Kidney capillary endothelial cell (primary cell): ENCODE measurements around the gene CPNE4.
A peak's percentile ranks its signal among the peaks of the same experiment; 100 is the strongest.

ENCODE experiments used
- DNase-seq: peaks from one replicate; pipeline ENCODE4 v3.0.0-alpha.2; 2018; ENCODE audit warnings: low spot score

Gene CPNE4

DNA sequence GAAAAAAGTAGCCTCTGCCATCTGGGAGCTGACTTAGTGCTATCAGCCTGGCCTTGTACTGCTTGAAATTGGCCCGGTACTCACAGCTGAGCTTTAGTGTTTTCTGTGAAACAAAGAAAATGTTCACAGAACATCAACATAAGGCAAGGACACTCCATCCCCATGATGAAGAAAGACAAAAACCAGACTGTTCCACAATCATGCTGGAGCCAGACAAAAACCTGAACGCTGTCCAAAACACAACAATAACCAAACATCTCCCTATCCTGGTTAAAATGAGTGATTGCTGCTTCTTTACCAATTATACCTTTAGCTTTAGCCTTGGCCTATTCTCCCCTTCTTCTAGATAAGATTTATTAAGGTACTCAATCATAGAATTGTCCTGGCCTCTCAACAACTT is 153.9 kb downstream of the CPNE4 start:
- no peak for DNase-seq

GRCh38 chr3:131868203-131868602 is 166.6 kb downstream of the CPNE4 start:
- no peak for DNase-seq

DNA sequence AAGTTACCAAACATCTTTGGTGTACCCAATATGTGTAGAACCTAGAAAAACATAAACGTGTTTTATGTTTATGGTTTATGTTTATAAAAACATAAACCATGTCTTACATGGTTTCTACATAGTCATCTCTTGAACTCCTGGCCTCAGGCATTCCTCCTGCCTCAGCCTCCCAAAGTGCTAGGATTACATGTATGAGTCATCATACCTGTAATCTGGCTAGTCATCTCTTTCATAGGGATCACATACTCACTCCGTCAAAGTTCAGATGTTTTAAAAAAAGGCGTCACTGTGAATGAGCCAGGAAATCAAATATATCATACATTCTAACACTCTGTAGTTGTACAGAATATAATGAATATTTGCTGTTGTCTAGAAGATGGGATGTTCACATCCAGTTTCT is 178.6 kb downstream of the CPNE4 start:
- no peak for DNase-seq

- DNase-seq = no peak
These were observed 184.6 kb downstream of the CPNE4 start for GRCh38 chr3:131850223-131850622.

- no peak for DNase-seq
These were observed 185.2 kb downstream of the CPNE4 start for GRCh38 chr3:131849616-131850015.

GRCh38 chr3:131847966-131848510 is 186.8 kb downstream of the CPNE4 start:
- DNase-seq = no peak

DNA sequence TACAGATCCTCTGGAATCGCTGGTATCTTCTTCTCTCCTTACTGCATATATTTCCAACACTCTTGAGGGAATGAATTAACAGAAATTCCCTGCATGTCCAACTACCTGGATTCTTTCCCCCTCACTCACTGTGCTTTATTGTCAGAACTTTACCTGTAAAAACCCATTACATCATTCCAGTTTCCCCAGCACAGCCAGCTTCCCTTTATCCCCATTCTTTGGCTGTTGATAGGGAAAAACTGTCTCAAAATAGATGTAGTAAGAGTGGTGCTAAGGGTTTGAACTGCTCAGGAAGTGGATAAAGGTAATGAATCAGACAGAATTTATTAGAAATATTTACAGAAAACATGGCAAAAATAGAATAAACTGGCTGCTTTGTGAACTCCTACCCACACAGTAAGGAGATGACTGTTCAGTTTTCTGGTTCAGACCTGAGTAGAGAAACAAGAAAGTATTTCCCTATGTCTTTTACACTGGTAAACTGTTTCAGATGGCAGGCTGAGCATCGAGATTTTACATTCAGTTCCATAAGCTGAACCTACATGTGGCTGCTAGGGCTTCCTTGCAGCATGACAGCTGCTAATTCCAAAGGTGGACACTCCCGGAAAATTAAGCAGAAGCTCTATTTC is 188.4 kb downstream of the CPNE4 start:
- DNase-seq = no peak

DNA sequence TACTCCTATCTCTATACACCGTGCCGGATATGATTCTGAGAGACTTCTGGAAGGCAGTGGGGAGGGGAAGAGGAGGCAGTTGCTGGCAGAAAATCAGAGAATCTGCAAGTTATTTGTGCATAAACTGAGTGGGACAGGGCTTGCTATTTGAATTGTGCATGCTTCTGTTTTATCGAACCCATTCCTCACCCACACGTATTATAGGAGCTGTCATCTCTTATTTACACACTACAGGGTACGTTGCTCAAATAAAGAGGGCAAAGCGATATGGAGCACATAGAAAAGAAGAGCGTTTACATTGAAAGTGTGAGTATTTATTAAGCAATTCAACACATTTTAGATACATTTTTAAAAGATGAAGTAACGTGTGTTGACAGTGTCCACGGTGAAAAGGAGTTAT is 191.6 kb downstream of the CPNE4 start:
- DNase-seq = no peak

DNA sequence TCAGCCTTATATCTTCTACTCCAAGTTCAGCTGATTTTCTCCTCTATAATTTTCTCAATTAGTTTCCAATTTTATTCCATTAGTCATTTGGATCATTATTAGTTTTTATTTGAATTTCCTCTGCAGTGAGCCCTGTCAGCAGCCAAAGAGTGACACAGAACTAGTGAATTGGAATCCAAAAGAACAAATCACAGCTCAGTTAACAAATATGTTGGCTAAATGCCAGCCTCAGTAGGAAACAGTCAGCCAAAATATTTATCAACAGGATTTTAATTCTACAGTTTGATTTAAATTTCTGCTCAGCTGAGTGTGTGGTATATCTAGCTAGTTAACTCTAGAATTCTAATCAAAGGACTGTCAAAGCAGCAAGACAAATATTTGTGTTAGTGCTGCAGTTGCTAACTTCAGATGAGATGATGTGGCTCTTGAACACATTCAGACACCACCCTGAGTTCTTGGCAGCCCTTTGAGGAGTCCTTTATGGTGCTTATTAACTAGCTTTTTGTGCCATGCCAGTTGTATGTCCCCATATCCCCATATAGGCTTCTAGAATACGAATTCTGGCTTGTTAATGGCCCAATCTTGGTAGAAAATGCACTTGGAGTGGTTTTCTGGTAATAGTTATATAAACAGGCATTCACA is 194.5 kb downstream of the CPNE4 start:
- DNase-seq = no peak

GRCh38 chr3:131835906-131836305 is 198.9 kb downstream of the CPNE4 start:
- no peak for DNase-seq

DNA sequence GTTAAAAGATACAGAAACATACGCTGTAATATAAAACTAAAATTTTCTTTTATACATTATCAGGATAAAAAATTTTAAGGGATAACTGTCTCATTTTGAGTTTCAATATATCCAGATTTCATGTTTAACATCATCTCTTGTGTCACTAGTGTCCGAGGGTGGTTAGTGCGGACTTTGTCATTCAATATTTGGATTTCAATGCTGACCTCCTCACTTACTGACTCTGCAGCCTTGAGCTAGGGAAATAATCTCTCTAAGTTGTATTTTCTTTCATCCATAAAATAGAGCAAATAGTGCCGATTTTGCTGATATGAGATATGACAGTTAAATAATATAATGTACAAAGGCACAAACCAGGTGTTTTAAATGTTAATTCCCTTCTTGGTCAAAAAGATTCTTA is 203.2 kb downstream of the CPNE4 start:
- no peak for DNase-seq

DNA sequence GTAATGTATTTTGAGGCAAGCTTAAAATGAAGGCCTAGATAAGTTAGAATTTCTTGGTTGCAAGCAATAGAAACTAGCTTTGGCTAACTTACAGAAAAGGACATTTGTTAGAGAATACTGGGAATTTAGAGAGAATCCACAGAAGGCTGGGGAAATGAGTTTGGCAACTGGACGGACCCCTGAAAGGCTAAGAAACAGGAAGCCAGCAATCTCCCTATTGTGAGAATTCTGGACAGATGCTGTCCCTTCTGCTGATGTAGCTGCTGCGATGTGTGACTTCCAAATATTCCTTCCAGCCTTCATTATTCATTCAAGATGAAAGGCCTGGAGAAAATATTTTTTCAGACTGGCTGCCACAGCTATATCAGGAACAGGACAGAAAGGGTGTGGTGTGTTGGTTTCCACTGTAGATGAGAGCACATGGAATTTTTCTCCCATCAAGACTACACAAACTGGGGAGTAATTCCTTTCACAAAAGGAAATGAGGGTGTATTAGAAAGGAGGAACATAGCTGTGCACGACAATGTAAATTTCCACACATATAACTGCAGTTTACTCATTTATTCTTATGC is 213.5 kb downstream of the CPNE4 start:
- DNase-seq = no peak

DNA sequence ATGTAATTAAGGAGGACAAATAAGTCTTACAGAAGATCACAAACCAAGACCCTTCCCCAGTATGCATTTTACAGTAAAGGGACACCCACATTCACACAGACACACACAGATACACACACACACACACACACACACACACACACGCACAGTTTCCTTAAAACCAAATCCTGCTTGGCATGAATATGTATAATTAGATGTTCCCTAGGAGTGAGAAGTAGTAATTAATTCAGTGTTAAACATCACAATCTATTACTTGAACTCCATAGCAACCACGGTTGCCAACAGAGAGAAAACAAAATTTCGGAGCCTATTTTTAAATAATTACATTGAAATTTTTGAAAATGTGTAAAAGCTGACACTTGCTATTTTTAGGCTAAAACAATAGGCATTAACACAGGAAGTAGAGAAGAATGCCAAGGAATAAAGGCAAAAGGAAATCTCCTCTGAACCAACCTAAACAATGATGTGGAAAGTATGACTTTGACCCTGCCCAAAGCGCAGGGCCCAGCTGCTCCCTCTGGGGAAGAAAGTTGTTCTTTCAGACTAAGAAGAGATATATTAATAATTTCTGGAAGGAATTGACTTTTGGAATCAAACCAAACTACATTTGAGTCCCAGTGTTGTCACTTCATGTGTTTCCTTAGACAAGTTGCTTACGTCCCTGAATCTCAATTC is 215.3 kb downstream of the CPNE4 start:
- peak; percentile 29 for DNase-seq

DNA sequence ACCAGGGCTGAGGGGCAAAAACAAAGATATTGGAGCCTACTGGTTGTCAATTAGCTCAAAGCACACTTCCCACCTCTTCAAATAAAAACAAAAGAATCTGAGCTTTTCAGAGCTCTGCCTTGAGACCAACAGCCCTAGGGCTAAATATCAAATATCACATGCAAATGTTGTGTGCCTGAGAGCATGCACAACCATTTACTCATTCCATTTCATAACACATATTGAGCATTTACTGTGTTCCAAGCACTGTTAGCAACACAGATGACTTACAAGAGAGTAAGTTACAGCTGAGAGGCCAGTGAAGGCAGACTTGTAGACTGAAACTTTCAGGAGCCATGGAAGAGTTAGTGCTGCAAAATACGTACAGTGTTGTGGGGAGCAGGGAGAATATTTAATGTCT is 222.4 kb downstream of the CPNE4 start:
- DNase-seq = no peak

GRCh38 chr3:131811481-131811880 is 223.3 kb downstream of the CPNE4 start:
- no peak for DNase-seq

DNA sequence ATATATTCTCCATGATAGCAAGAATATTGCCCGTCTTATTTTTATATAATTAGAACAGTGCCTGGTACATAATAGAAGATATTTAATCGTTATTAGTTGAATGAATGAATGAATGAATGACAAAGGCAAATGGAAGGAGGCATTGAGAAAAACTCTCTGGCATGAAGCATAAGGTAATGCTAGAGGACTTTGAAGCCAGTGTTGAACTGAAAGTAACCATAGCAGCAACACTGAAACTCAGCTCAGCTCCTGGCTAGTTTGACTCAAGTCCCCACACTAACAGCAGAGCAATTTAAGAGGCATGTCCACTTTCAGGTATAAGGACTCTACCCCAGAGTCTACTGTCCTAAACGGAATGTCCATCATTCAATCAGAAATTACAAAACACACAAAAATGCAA is 227.0 kb downstream of the CPNE4 start:
- DNase-seq = no peak

DNA sequence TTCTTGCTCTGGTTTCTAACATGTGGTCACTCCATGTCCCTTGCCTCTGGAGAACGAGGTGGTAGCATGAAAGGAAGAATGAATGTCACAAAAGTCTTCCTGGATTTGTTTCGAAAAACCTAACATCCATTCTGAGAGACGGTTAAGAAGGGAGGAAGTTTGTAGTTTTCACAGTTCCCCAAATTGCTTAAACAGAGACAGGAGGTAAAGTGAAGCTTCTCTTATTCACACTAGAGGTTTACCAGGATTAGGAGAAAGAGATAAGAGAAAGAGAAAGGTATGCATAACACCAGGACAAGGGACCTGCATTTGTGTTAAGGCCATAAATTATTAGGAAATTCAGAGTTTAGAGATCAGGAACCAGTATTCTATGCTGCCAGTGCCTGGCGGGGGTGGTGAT is 228.1 kb downstream of the CPNE4 start:
- DNase-seq = no peak

DNA sequence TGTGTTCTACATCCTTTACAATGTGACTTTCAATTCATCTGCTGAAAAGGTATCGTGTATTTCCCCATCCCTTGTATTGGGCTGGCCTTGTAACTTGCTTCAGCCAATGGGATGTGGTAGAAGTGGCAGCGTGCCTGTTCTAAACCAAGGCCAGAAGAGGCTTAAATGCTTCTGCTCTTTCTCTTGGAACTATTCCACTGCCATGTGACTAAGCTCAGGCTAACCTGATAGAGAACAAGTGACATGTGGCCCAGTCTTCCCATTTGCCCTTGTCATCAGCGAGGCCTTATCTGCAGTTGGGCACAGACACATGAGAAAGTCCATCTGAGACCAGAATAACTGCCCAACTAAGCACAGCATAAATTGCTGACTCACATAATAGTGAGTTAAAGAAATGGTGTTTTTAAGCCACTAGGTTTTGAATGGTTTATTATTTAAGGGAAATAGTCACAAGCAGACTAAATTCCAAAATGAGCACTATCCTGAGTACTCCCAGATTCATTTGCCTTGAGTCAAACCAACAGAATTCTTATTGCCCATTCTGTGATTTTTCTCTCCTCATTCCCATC is 230.2 kb downstream of the CPNE4 start:
- DNase-seq = no peak

DNA sequence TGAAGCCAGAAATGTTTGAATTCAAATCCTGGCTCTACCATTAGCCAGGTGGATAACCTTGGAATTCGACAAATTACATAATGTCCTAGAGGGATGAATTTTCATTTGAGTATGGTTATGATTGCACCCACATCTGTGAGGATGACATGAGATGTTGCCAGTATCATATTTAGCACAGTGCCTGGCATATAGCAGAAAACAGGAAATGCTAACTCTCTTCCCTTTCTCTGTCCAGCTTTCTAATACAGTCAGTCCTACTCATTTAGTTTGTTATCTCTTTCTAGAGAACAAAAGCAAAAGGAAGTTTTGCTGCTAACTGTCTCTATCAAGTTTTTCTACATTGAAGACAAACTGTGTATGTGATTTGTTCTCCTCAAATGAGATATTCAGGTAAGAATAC is 231.7 kb downstream of the CPNE4 start:
- no peak for DNase-seq

GRCh38 chr3:131802029-131802428 is 232.8 kb downstream of the CPNE4 start:
- no peak for DNase-seq

- DNase-seq = no peak
These were observed 233.2 kb downstream of the CPNE4 start for GRCh38 chr3:131801566-131801965.

GRCh38 chr3:131797776-131798175 is 237.0 kb downstream of the CPNE4 start:
- DNase-seq = no peak
